Measurements from ENCODE around the gene B4GALNT3. TPM values are rescaled to one million over a fixed set of nuclear protein-coding genes. Genes with fewer than 3 reads are reported as not detected.

Gene B4GALNT3
- total and polyA plus RNA-seq, 2 of the 13 experiments (the other 11 are each of a cell fraction or from before 2014, with no cell fraction given): 3.2 to 4.4 TPM

DNA sequence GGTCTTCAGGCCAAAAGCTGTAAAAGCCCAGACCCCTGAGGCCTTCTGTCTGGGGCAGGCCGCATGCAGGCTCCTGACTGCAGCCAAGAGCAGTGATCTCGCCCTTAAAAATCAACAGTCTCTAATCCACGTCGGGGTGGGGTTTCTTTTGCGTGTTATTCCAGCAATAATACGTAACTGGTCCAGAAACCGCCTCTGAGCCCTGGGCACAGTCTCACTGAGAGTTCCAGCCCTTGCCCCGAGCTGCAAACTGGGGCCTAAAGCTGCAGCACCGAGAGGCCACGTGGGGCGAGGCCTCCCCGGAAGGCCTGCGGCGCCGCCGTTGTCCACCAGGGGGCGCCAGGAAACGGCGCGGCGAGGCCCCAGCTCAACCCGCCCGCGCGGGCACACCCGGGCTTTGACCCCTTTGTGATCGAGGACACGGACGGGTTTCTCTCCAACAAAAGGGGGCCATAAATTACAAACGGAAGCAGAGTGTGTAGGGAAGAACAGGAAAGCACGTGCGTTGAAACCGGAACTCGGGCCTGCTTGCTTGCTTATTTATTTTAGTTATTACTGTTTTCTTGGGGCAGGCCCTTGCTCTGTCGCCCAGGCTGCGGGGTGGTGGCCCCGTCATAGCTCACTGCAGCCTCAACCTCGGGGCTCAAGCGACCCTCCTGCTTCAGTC lies 116.3 kb downstream of the B4GALNT3 start (continued):
- TF ChIP-seq, protein P1, sequence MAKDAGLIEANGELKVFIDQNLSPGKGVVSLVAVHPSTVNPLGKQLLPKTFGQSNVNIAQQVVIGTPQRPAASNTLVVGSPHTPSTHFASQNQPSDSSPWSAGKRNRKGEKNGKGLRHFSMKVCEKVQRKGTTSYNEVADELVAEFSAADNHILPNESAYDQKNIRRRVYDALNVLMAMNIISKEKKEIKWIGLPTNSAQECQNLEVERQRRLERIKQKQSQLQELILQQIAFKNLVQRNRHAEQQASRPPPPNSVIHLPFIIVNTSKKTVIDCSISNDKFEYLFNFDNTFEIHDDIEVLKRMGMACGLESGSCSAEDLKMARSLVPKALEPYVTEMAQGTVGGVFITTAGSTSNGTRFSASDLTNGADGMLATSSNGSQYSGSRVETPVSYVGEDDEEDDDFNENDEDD (CRISPR knock-in tag; IDR thresholded peaks at IDR 0.05; ENCODE audit: borderline replicate concordance): peak; percentile 94
- TF ChIP-seq ZNF34 (CRISPR knock-in tag; IDR thresholded peaks at IDR 0.05; ENCODE audit: borderline replicate concordance) (peak; percentile 78; the same call in 1 of the 2 replicates), NRL (CRISPR knock-in tag; IDR thresholded peaks at IDR 0.05; ENCODE audit: borderline replicate concordance) (peak; percentile 86; the same call in 1 of the 2 replicates), RFX5 (IDR thresholded peaks at IDR 0.05; ENCODE audit: low read depth, low read length) (no peak), ZFP62 (CRISPR knock-in tag; IDR thresholded peaks at IDR 0.05) (no peak), KLF6 (CRISPR knock-in tag; IDR thresholded peaks at IDR 0.05) (peak; percentile 82), ZNF446 (CRISPR knock-in tag; IDR thresholded peaks at IDR 0.05) (peak; percentile 88), ZNF775 (CRISPR knock-in tag; IDR thresholded peaks at IDR 0.05; ENCODE audit: borderline replicate concordance) (no peak), SP140L (CRISPR knock-in tag; IDR thresholded peaks at IDR 0.05; ENCODE audit: borderline replicate concordance) (no peak), KLF13 (CRISPR knock-in tag; IDR thresholded peaks at IDR 0.05) (peak; percentile 67; the same call in 1 of the 2 replicates), ZNF160 (CRISPR knock-in tag; IDR thresholded peaks at IDR 0.05) (peak; percentile 78), CENPX (CRISPR knock-in tag; IDR thresholded peaks at IDR 0.05) (no peak), SRSF1 (optimal IDR thresholded peaks at IDR 0.05; ENCODE audit: low read depth, low read length) (no peak), MAFG (CRISPR knock-in tag; IDR thresholded peaks at IDR 0.05) (no peak), ZNF891 (CRISPR knock-in tag; IDR thresholded peaks at IDR 0.05) (peak; percentile 84), ATF7-NPFF (CRISPR knock-in tag; IDR thresholded peaks at IDR 0.05; ENCODE audit: low read depth) (peak; percentile 79)
- TF ChIP-seq, protein P2, sequence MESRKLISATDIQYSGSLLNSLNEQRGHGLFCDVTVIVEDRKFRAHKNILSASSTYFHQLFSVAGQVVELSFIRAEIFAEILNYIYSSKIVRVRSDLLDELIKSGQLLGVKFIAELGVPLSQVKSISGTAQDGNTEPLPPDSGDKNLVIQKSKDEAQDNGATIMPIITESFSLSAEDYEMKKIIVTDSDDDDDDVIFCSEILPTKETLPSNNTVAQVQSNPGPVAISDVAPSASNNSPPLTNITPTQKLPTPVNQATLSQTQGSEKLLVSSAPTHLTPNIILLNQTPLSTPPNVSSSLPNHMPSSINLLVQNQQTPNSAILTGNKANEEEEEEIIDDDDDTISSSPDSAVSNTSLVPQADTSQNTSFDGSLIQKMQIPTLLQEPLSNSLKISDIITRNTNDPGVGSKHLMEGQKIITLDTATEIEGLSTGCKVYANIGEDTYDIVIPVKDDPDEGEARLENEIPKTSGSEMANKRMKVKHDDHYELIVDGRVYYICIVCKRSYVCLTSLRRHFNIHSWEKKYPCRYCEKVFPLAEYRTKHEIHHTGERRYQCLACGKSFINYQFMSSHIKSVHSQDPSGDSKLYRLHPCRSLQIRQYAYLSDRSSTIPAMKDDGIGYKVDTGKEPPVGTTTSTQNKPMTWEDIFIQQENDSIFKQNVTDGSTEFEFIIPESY (CRISPR knock-in tag; IDR thresholded peaks at IDR 0.05): peak; percentile 80
- TF ChIP-seq, protein P3, sequence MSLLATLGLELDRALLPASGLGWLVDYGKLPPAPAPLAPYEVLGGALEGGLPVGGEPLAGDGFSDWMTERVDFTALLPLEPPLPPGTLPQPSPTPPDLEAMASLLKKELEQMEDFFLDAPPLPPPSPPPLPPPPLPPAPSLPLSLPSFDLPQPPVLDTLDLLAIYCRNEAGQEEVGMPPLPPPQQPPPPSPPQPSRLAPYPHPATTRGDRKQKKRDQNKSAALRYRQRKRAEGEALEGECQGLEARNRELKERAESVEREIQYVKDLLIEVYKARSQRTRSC (CRISPR knock-in tag; IDR thresholded peaks at IDR 0.05; ENCODE audit: low read depth): peak; percentile 81; the same call in 1 of the 2 replicates
- TF ChIP-seq, protein P4, sequence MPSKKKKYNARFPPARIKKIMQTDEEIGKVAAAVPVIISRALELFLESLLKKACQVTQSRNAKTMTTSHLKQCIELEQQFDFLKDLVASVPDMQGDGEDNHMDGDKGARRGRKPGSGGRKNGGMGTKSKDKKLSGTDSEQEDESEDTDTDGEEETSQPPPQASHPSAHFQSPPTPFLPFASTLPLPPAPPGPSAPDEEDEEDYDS (CRISPR knock-in tag; IDR thresholded peaks at IDR 0.05): peak; percentile 56; the same call in 1 of the 2 replicates
- TF ChIP-seq, protein P5, sequence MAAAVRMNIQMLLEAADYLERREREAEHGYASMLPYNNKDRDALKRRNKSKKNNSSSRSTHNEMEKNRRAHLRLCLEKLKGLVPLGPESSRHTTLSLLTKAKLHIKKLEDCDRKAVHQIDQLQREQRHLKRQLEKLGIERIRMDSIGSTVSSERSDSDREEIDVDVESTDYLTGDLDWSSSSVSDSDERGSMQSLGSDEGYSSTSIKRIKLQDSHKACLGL (CRISPR knock-in tag; IDR thresholded peaks at IDR 0.05): peak; percentile 88; the same call in 1 of the 2 replicates
- TF ChIP-seq, protein P6, sequence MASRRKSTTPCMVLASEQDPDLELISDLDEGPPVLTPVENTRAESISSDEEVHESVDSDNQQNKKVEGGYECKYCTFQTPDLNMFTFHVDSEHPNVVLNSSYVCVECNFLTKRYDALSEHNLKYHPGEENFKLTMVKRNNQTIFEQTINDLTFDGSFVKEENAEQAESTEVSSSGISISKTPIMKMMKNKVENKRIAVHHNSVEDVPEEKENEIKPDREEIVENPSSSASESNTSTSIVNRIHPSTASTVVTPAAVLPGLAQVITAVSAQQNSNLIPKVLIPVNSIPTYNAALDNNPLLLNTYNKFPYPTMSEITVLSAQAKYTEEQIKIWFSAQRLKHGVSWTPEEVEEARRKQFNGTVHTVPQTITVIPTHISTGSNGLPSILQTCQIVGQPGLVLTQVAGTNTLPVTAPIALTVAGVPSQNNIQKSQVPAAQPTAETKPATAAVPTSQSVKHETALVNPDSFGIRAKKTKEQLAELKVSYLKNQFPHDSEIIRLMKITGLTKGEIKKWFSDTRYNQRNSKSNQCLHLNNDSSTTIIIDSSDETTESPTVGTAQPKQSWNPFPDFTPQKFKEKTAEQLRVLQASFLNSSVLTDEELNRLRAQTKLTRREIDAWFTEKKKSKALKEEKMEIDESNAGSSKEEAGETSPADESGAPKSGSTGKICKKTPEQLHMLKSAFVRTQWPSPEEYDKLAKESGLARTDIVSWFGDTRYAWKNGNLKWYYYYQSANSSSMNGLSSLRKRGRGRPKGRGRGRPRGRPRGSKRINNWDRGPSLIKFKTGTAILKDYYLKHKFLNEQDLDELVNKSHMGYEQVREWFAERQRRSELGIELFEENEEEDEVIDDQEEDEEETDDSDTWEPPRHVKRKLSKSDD (CRISPR knock-in tag; IDR thresholded peaks at IDR 0.05; ENCODE audit: low read depth): no peak; the same call in 1 of the 2 replicates
